Measurements from ENCODE around the gene HIF1A.
"Not testable (repeated sequence)": the region's sequence is repeated elsewhere in the genome, so short reads cannot be mapped to it uniquely, and the experiment has no call there.

HIF1A gene

GRCh38 chr14:61750708-61751474 is 55.6 kb downstream of the HIF1A start:
- peak; percentile 90 for DNase-seq

GRCh38 chr14:61751475-61751989 is 56.2 kb downstream of the HIF1A start:
- no peak for DNase-seq

- peak; percentile 55 for DNase-seq
Measured at GRCh38 chr14:61752626-61753025, 57.3 kb downstream of the HIF1A start.

- DNase-seq = no peak
Measured at GRCh38 chr14:61753631-61754030, 58.3 kb downstream of the HIF1A start.

GRCh38 chr14:61754627-61755381 is 59.5 kb downstream of the HIF1A start:
- DNase-seq = no peak

GRCh38 chr14:61755382-61755742 is 60.0 kb downstream of the HIF1A start:
- DNase-seq = not testable (repeated sequence)

GRCh38 chr14:61756135-61756534 is 60.8 kb downstream of the HIF1A start:
- no peak for DNase-seq

- no peak for DNase-seq
Measured at GRCh38 chr14:61759878-61760277, 64.6 kb downstream of the HIF1A start.

- DNase-seq = no peak
Measured at GRCh38 chr14:61761557-61761956, 66.2 kb downstream of the HIF1A start.

GRCh38 chr14:61761959-61762786 is 66.9 kb downstream of the HIF1A start, which contains the start of gene SNAPC1:
Gene SNAPC1 (plus strand): TSS chr14:61762420. CDS start chr14:61762461, 41 bp downstream.
- DNase-seq = peak; percentile 96

- no peak for DNase-seq
Measured at GRCh38 chr14:61764342-61765122, 69.2 kb downstream of the HIF1A start.

GRCh38 chr14:61765225-61765943 is 70.1 kb downstream of the HIF1A start:
- no peak for DNase-seq

GRCh38 chr14:61766151-61766550 is 70.8 kb downstream of the HIF1A start:
- DNase-seq = no peak

GRCh38 chr14:61768240-61768639 is 72.9 kb downstream of the HIF1A start:
- no peak for DNase-seq

GRCh38 chr14:61769893-61770292 is 74.6 kb downstream of the HIF1A start:
- no peak for DNase-seq

- DNase-seq = peak; percentile 30
Measured at GRCh38 chr14:61774861-61775260, 79.5 kb downstream of the HIF1A start.

- no peak for DNase-seq
Measured at GRCh38 chr14:61780125-61780524, 84.8 kb downstream of the HIF1A start.

- DNase-seq = no peak
Measured at GRCh38 chr14:61797309-61797708, 102.0 kb downstream of the HIF1A start.
